ENCODE results near the gene CCM2L.

Gene CCM2L

GRCh38 chr20:31990641-31991338 is 19.4 kb upstream of the CCM2L start:
- Histone ChIP-seq H3K4me2 (ENCODE audit: low read length) (no peak overlapping the region), H3K9me3 (ENCODE audit: control insufficient read depth, insufficient read depth, low read length) (no peaks in the 10 kb centered on the region), H3K79me2 (ENCODE audit: control insufficient read depth, low read length) (no peaks in the 10 kb centered on the region), H3K27me3 (ENCODE audit: control insufficient read depth, low read length) (peaks cover 31% of the 10 kb centered on the region), H3K36me3 (ENCODE audit: control insufficient read depth, low read length) (no peaks in the 10 kb centered on the region), H4K20me1 (ENCODE audit: control insufficient read depth, insufficient read depth, low read depth, low read length) (no peaks in the 10 kb centered on the region), H3K4me3 (ENCODE audit: low read length) (no peak overlapping the region), H3F3A (ENCODE audit: control insufficient read depth, insufficient read depth) (no peaks in the 10 kb centered on the region), H3K27ac (ENCODE audit: low read depth, low read length) (no peak overlapping the region), H3K4me1 (ENCODE audit: control insufficient read depth, low read length) (no peaks in the 10 kb centered on the region), H3K9me2 (replicated peaks; ENCODE audit: control insufficient read depth, low read length) (no peaks in the 10 kb centered on the region)
- no peak for TF ChIP-seq CTCF (IDR thresholded peaks at IDR 0.05; ENCODE audit: low read depth, low read length, poor library complexity, severe bottlenecking)
- no peak for TF ChIP-seq EZH2phosphoT487 (IDR thresholded peaks at IDR 0.05; ENCODE audit: borderline replicate concordance, low read length)

GRCh38 chr20:31991339-31991705 is 18.9 kb upstream of the CCM2L start:
- no peaks in the 10 kb centered on the region for H4K20me1 ChIP-seq (ENCODE audit: control insufficient read depth, insufficient read depth, low read depth, low read length)
- H3K36me3 ChIP-seq (ENCODE audit: control insufficient read depth, low read length), result no peaks in the 10 kb centered on the region
- no peaks in the 10 kb centered on the region for H3K9me2 ChIP-seq (replicated peaks; ENCODE audit: control insufficient read depth, low read length)
- H3K27me3 ChIP-seq (ENCODE audit: control insufficient read depth, low read length), result peaks cover 31% of the 10 kb centered on the region
- TF ChIP-seq EZH2phosphoT487 (IDR thresholded peaks at IDR 0.05; ENCODE audit: borderline replicate concordance, low read length) (no peak), CTCF (IDR thresholded peaks at IDR 0.05; ENCODE audit: low read depth, low read length, poor library complexity, severe bottlenecking) (no peak)
- no peak overlapping the region for H3K4me3 ChIP-seq (ENCODE audit: low read length)
- H3K79me2 ChIP-seq (ENCODE audit: control insufficient read depth, low read length), result no peaks in the 10 kb centered on the region
- no peaks in the 10 kb centered on the region for H3K4me1 ChIP-seq (ENCODE audit: control insufficient read depth, low read length)
- no peaks in the 10 kb centered on the region for H3F3A ChIP-seq (ENCODE audit: control insufficient read depth, insufficient read depth)
- H3K27ac ChIP-seq (ENCODE audit: low read depth, low read length), result no peak overlapping the region
- no peaks in the 10 kb centered on the region for H3K9me3 ChIP-seq (ENCODE audit: control insufficient read depth, insufficient read depth, low read length)
- H3K4me2 ChIP-seq (ENCODE audit: low read length), result no peak overlapping the region

DNA sequence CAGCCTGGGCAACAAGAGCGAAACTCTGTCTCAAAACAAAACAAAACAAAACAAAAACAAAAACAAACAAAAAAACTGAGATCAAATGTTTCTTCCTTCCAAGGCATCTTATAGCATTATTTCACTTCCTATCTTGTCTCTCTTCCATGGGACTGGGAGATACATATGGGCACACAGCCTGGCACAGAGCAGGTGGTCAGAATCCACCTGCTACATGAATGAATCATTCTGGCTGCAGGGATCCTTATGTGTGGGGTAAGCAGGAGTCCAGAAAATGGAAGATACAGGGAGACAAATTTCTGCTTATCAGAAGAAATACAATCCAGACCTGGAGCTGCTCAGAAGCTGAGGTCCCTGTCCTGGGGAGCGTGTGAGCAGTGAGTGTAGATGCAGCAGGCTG is 18.2 kb upstream of the CCM2L start:
- Histone ChIP-seq H3F3A (ENCODE audit: control insufficient read depth, insufficient read depth) (no peaks in the 10 kb centered on the region), H3K9me2 (replicated peaks; ENCODE audit: control insufficient read depth, low read length) (no peaks in the 10 kb centered on the region), H3K27ac (ENCODE audit: low read depth, low read length) (no peak overlapping the region), H3K4me3 (ENCODE audit: low read length) (no peak overlapping the region), H3K9me3 (ENCODE audit: control insufficient read depth, insufficient read depth, low read length) (no peaks in the 10 kb centered on the region), H3K79me2 (ENCODE audit: control insufficient read depth, low read length) (no peaks in the 10 kb centered on the region), H3K27me3 (ENCODE audit: control insufficient read depth, low read length) (peaks cover 31% of the 10 kb centered on the region), H4K20me1 (ENCODE audit: control insufficient read depth, insufficient read depth, low read depth, low read length) (no peaks in the 10 kb centered on the region), H3K4me1 (ENCODE audit: control insufficient read depth, low read length) (no peaks in the 10 kb centered on the region), H3K4me2 (ENCODE audit: low read length) (no peak overlapping the region), H3K36me3 (ENCODE audit: control insufficient read depth, low read length) (no peaks in the 10 kb centered on the region)
- TF ChIP-seq EZH2phosphoT487 (IDR thresholded peaks at IDR 0.05; ENCODE audit: borderline replicate concordance, low read length) (no peak), CTCF (IDR thresholded peaks at IDR 0.05; ENCODE audit: low read depth, low read length, poor library complexity, severe bottlenecking) (no peak)
